ENCODE data around the gene MDFIC.

The MDFIC gene

DNA sequence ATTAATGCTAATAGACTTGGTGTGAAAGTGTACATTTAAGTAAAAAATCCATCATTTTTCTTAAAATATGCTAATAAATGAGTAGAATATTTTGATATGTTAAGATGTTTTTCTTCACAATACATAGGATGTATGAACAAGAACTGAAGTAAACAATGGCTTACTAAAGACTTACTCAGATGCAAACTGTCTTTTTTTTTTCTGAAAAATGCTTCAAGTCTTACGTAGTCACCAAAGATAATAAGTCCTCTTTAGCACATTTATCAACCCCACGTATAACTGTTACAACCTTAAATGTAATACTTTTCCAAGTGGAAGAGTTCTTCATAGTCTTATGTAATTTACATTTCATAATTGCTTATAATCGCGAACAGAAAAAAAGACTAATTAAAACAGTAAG is 54.8 kb downstream of the MDFIC start:
- no peak for DNase-seq
- TF ChIP-seq GATA1 (IDR thresholded peaks at IDR 0.05; ENCODE audit: low read depth, low read length) (no peak), POLR2A (IDR thresholded peaks at IDR 0.05; ENCODE audit: low read length) (no peak)

DNA sequence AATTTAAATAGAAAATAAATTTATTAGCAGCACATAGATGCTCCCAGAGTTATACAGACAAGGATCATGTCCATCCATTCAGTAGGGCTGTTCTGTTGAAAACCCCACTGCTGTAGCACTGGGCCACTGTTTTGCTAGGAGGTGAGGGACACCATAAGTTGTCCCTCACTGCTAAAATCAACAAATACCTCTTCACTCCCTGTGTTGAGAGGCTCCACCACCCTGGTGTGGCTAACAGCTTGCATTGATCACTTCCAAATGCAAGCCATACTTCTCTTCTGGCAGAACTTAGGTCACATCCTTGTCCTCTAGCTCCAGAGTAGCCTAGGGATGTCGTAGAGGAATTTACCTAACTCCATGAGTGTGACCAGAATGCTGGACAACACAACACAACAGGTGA is 55.4 kb downstream of the MDFIC start:
- no peak for TF ChIP-seq POLR2A (IDR thresholded peaks at IDR 0.05; ENCODE audit: low read length)
- DNase-seq = no peak

DNA sequence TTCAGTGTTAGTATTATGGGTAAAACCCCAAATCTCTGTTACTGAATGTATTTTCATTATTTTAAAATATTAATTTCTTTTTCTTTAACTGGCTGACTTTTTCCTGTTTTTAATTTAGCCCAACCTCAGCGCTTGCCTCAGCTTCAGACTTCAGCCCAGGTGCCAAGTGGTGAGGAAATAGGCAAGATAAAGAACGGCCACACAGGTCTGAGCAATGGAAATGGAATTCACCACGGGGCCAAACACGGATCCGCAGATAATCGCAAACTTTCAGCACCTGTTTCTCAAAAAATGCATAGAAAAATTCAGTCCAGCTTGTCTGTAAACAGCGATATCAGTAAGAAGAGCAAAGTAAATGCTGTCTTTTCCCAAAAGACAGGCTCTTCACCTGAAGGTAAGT is 57.5 kb downstream of the MDFIC start:
- TF ChIP-seq POLR2A (IDR thresholded peaks at IDR 0.05; ENCODE audit: low read length) (no peak), GATA1 (IDR thresholded peaks at IDR 0.05; ENCODE audit: low read depth, low read length) (no peak)
- DNase-seq = no peak

DNA sequence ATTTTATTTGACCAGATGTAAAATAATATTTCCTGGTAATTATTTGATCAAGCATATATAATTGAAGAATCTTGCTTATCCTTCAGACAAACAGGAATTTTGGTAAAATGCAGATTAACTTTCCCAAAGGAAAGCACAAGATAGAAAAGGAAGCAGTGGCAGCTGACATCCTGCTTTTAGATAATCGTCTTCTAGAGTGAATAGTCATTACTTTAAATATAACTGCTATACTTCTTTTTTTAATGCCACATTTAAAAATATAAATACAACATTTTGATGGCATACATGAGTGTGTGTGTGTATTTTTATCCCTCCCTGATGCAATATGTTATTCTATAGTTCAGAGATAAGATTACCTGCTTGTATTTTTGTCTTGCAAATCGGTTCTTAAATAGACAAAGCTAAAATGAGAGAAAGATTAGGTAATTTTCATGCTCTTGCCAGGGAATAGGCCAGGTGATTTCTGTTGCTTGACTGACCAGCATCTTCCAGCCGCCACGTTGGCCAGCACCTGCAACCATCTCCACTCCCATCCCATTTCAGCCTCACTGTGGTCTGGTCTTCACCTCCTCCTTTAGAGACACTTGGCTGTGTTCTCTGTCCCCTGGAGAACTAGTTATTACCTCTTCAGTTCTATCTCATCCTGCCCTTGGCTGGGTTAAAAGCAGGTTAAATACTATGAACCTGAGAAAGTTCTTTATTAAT is 58.1 kb downstream of the MDFIC start:
- no peak for DNase-seq

DNA sequence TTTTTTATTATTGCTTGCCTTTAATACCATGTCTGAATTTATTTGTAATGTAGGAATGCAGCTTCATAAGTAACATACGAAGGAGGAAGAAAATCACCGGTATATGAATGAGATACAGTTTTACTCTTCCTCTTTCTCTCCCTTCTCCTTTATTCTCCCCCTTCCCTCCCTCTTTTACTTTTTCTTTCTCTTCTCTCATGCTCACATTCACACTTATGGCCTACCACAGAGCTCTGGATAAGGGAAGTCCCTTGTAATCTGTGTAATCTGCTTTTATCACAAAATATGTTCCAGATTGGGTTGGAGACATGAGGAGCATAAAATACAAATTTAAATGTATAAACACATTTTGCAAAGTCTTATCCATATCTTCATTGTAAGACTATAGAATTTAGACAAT is 59.4 kb downstream of the MDFIC start:
- no peak for TF ChIP-seq GATA1 (IDR thresholded peaks at IDR 0.05; ENCODE audit: low read depth, low read length)
- no peak for TF ChIP-seq POLR2A (IDR thresholded peaks at IDR 0.05; ENCODE audit: low read length)
- no peak for DNase-seq

More for the DNA sequence above, 58.1 kb downstream of the MDFIC start:
- TF ChIP-seq GATA1 (IDR thresholded peaks at IDR 0.05; ENCODE audit: low read depth, low read length) = no peak
- TF ChIP-seq POLR2A (IDR thresholded peaks at IDR 0.05; ENCODE audit: low read length) = no peak

DNA sequence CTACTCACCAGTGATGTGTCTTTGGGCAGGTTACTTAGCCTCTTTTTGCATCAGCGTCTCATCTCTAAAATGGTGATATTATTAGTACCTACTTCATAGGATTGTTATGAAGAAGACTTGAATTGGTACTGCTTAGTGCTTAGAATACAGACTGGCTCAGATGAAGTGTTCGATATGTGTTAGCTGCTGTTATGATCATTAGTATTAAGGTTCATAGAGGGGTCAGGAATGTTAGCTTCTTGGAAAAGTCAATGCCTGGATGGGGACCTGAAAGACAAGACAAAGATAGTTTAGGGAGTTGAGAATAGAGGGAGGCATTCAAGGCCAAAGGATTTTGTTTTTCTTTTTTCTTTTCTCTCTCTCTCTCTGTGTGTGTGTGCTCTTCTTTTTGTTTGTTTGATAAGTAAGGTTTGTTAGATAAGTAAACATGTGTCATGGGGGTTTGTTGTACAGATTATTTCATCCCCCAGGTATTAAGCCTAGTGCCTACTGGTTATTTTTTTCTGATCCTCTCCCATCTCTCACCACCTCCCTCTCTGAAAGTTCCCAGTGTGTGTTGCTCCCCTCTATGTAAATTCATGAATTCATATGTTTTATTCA is 63.3 kb downstream of the MDFIC start:
- no peak for DNase-seq
- no peak for TF ChIP-seq POLR2A (IDR thresholded peaks at IDR 0.05; ENCODE audit: low read length)
- TF ChIP-seq GATA1 (IDR thresholded peaks at IDR 0.05; ENCODE audit: low read depth, low read length) = no peak

DNA sequence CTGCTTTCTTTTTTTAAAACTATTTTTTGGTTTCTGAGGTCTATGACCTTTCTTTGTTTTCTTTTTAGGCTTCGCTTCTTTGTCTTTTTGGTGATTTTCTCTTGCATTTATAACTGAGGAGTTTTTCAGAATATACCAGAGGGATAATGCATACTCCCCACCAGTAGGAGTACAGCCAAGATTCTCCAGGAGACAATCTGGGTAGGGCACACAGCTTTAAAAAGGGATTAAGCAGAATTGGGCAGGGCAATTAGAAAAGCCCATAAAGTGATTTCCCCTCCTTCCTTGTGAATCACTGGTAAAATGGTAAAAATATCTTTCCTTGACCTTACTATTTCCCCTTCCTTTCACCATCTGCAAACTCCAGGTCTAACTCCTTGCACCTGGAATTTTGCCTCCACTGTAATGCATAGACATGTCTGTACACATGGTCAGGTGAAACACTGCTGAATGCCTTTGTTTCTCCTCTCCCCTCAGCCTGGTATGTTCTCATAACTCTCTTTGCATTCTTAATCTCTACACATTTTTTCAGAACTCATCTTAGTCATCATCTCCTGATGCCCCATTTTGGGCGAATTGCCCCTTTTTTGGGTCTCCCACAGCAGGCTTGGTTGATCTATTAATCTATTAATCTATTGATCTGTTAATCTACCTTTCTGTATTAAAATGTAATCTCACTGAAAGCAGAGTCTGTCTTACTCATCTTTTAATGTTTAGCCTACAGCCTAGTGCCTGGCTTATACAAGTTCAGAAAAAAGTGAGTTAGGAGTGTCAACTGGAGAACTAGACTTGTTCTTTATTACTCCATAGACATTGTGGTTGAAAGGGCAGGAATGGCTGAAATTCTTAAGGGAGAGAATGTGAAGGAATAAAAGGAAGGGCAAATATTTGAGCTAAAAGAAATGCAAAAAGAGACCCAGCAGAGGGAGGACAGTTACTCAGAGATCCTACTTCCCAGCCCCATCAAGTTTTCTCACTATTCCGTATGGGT is 64.6 kb downstream of the MDFIC start:
- TF ChIP-seq POLR2A (IDR thresholded peaks at IDR 0.05; ENCODE audit: low read length) (no peak), GATA1 (IDR thresholded peaks at IDR 0.05; ENCODE audit: low read depth, low read length) (no peak)
- no peak for DNase-seq

DNA sequence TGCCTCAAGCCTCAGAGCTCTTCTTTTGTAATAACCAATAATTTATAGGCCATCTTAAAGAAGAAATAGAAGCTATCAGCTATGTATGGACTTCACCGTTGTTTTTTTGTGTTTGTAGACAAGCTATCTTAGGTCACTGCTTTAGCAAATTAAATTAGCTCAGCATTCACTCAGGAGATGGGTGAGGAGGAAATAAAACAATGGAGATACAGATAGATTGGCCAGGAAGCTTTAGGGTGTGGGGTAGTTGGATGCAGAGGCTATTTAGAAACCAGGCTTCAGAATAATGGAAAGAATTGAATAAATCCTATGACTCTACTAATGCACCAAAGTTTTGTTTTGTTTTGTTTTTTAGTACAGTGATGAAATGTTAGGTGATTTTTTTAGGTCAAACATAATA is 66.1 kb downstream of the MDFIC start:
- TF ChIP-seq POLR2A (IDR thresholded peaks at IDR 0.05; ENCODE audit: low read length) = no peak
- TF ChIP-seq GATA1 (IDR thresholded peaks at IDR 0.05; ENCODE audit: low read depth, low read length) = no peak

DNA sequence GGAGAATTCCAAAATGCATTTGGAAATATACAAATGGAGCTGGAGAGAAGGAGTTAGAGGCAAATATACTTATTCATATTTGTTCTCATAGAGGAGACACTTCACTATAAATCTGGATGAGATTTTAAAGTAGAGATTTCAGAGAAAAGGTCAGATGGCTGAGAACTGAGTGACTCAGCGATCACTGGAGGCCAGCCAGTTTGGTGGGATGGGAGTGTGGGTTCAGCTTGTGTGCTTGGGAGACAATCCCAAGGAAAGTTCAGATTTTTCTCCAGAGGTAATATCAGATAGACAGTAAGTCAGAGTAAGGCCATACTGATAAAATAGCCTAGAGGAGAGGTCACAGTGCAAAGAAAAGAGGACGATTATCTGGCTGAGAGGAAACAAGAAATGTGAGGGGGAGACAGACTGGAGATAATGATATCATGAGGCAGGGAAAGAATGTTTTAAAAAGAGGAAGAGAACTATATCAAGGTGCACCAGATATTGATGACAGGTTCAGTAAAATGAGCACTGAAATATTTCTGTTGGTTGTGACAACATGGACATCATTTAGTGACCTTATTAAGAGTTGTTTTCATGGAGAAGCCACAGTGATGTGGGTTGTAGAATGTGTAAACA is 67.0 kb downstream of the MDFIC start:
- DNase-seq = no peak
- TF ChIP-seq POLR2A (IDR thresholded peaks at IDR 0.05; ENCODE audit: low read length) (no peak), GATA1 (IDR thresholded peaks at IDR 0.05; ENCODE audit: low read depth, low read length) (no peak)

More for the DNA sequence above, 66.1 kb downstream of the MDFIC start:
- no peak for DNase-seq

DNA sequence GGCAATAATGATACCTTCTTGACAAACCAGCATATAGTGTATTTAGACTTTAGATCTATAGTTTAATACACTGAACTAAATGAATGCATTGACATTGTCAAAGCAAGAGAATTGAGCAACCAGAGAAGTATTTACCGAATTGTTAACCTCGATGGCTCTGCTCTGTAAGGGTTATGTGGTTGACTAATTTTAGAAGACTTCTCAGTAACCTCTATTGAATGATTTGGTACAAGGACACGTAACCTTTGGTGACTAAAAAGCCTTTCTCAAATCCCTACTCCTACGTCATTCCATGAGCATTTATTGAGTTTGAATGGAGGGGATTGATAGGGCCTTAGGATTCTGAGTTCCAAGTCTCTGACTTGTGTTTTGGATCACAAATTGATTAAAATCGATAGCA is 67.6 kb downstream of the MDFIC start:
- TF ChIP-seq GATA1 (IDR thresholded peaks at IDR 0.05; ENCODE audit: low read depth, low read length) (no peak), POLR2A (IDR thresholded peaks at IDR 0.05; ENCODE audit: low read length) (no peak)
- DNase-seq = no peak

DNA sequence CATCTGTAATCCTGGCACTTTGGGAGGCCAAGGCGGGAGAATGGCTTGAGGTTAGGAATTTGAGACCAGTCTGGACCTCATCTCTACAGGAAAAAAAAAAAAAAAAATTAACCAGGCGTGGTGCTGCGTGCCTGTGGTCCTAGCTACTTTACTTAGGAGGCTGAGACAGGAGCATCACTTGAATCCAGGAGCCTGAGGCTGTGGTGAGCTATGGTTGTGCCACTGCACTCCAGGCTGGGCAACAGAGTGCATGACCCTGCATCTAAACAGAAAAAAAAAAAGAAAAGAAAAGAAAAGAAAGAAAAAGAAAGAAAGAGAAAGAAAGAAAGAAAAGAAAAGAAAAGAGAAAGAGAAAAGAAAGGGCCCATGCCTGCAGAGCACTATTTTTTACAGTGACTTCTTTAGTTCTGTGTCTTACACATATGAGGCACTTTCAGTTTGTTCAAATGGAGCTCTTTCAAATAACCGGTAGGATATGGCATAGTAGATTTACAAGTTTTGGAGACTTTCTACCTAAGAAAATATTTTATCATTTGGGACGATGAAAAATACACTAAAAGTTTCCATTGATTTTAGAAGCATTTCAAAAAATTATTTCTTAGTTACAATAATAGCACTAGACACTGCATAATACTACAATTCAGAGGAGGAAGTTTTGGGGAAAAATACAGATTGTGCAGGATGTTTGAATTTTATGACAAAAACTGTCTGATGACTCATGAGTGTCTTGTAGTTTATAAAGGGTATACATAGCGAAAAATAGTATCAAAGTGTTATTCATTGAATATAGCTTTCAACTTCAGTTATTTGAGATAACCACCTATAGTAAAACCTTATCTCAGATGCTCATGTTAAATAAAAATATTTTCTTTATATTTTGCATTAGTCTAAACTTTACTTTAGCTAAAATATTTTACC is 75.9 kb downstream of the MDFIC start:
- TF ChIP-seq GATA1 (IDR thresholded peaks at IDR 0.05; ENCODE audit: low read depth, low read length) (no peak), POLR2A (IDR thresholded peaks at IDR 0.05; ENCODE audit: low read length) (no peak)
- no peak for DNase-seq

DNA sequence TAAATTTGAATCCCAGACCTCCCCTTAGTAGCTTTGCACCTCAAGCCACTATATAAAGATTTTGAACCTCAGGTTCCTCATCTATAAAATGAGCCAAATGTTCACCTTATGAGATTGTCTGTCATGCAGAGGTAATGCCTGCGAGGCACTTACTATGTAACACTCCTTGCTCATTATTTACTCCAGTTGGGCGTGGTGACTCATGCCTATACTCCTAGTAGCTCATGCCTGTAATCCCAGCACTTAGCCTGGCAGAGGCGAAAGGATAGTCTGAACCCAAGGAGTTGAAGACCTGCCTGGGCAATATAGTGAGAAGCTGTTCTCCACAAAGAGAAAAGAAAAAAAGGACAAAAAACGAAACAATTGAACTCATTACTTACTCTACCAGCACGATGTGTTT is 82.2 kb downstream of the MDFIC start:
- TF ChIP-seq POLR2A (IDR thresholded peaks at IDR 0.05; ENCODE audit: low read length) (no peak), GATA1 (IDR thresholded peaks at IDR 0.05; ENCODE audit: low read depth, low read length) (no peak)
- no peak for DNase-seq

DNA sequence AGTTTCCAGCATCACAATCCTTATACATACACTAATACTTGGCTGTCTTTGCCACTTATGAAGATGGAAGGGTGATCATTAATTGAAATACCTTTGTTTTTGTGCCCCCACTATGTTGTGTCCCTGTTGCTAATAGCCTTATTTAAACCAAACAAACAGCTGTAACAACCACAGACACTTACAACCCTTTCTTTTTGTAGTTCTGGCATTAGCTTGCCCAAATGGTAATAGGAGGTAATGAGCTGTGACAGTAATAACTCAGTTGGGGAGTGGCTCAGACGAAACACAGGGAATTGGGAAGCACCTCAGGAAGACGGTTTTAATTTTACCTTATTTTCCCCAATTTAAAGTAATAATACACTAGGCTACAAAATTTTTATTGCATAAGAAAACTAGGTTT is 83.4 kb downstream of the MDFIC start:
- TF ChIP-seq GATA1 (IDR thresholded peaks at IDR 0.05; ENCODE audit: low read depth, low read length) (no peak), POLR2A (IDR thresholded peaks at IDR 0.05; ENCODE audit: low read length) (no peak)
- no peak for DNase-seq
